NT2/D1 (cell line): ENCODE results near the gene MAP2K2.

Experiments
- SUZ12 ChIP-seq: IDR thresholded peaks from 2 replicates; pipeline ENCODE4 v1.6.1; 2011; ENCODE audit not compliant: insufficient read length, insufficient read depth; ENCODE audit errors: extremely low read depth
- YY1 ChIP-seq: IDR thresholded peaks from 2 replicates; pipeline ENCODE4 v1.6.1; 2011; ENCODE audit not compliant: insufficient read length, insufficient read depth
- ZNF274 ChIP-seq: IDR thresholded peaks from 2 replicates; pipeline ENCODE4 v1.6.1; 2011; ENCODE audit warnings: mild to moderate bottlenecking, low read depth, low read length

GRCh38 chr19:4066682-4067395 is 57.1 kb downstream of the MAP2K2 start, which contains the start of gene ZBTB7A:
- TF ChIP-seq ZNF274 = no peak
- TF ChIP-seq YY1 = no peak
- no peak for TF ChIP-seq SUZ12
